Glomerular endothelial cell (primary cell): Measurements from ENCODE around the gene STK16. TPM values are rescaled to one million over a fixed set of nuclear protein-coding genes. Genes with fewer than 3 reads are reported as not detected.

ENCODE experiments used
- DNase-seq: peaks from one replicate; pipeline ENCODE4 v3.0.0-alpha.2; 2011; ENCODE audit warnings: low read depth, low spot score; ENCODE audit errors: extremely low read depth
- total RNA-seq: library from RNA; depleted of rRNA; stranded (reverse); fragments of >200 nt; gene quantifications from 2 replicates; pipeline ENCODE4 v1.2.3, GENCODE V29; 2015

Gene STK16
- total RNA-seq, 1 donor from 2014 or later: 13.7 TPM

- DNase-seq: no peak
These were observed 23.0 kb downstream of the STK16 start for GRCh38 chr2:219268294-219268693.

GRCh38 chr2:219269362-219270054 lies 24.2 kb downstream of the STK16 start:
- DNase-seq: no peak

GRCh38 chr2:219270055-219270372 lies 24.7 kb downstream of the STK16 start:
- DNase-seq: no peak

- DNase-seq: no peak
These were observed 25.7 kb downstream of the STK16 start for GRCh38 chr2:219271021-219271420.

GRCh38 chr2:219272356-219272755 lies 27.1 kb downstream of the STK16 start:
- DNase-seq: no peak

GRCh38 chr2:219272995-219273394 lies 27.7 kb downstream of the STK16 start:
- DNase-seq: no peak

- no peak for DNase-seq
These were observed 28.7 kb downstream of the STK16 start for GRCh38 chr2:219273937-219274336.

- DNase-seq: no peak
These were observed 29.2 kb downstream of the STK16 start for GRCh38 chr2:219274361-219274921.

GRCh38 chr2:219277703-219278654 lies 32.7 kb downstream of the STK16 start:
- no peak for DNase-seq

- DNase-seq: peak; percentile 64
These were observed 33.4 kb downstream of the STK16 start for GRCh38 chr2:219278655-219279150.

GRCh38 chr2:219279151-219279915 lies 34.1 kb downstream of the STK16 start, which contains the start of gene DNAJB2:
Gene DNAJB2, plus strand, starts transcription at chr2:219279366. Its CDS starts 468 bp downstream, at chr2:219279834.
- peak; percentile 68 for DNase-seq

GRCh38 chr2:219279916-219280516 lies 34.7 kb downstream of the STK16 start:
- no peak for DNase-seq

GRCh38 chr2:219280651-219281050 lies 35.4 kb downstream of the STK16 start:
- DNase-seq: no peak

GRCh38 chr2:219281588-219281987 lies 36.3 kb downstream of the STK16 start:
- no peak for DNase-seq

- DNase-seq: no peak
These were observed 37.1 kb downstream of the STK16 start for GRCh38 chr2:219282375-219282774.

- no peak for DNase-seq
These were observed 37.8 kb downstream of the STK16 start for GRCh38 chr2:219282943-219283581.

- no peak for DNase-seq
These were observed 39.5 kb downstream of the STK16 start for GRCh38 chr2:219284501-219285372.

GRCh38 chr2:219285373-219285735 lies 40.1 kb downstream of the STK16 start:
- no peak for DNase-seq

GRCh38 chr2:219285894-219286425 lies 40.7 kb downstream of the STK16 start:
- DNase-seq: no peak
